Omental fat pad (tissue), 4 donors: Measurements from ENCODE around the gene PARD6G. TPM values are rescaled to one million over a fixed set of nuclear protein-coding genes. Genes with fewer than 3 reads are reported as not detected.
"Not testable (repeated sequence)": the region's sequence is repeated elsewhere in the genome, so short reads cannot be mapped to it uniquely, and the experiment has no call there.

Experiments used
- ATAC-seq: fragments of 150-250 bp; one replicate; pipeline ENCODE4 v1.9.1; 2016; ENCODE audit warnings: mild to moderate bottlenecking, moderate library complexity; ENCODE audit not compliant: low FRiP score
- DNase-seq: peaks from one replicate; pipeline ENCODE4 v3.0.0-alpha.2; 2019; ENCODE audit warnings: low spot score
- total RNA-seq, 4 donors: library from RNA; depleted of rRNA; stranded (reverse); fragments of >200 nt; gene quantifications; one replicate each; pipeline ENCODE4 v1.1.0, GENCODE V29; 2016
- TF ChIP-seq, protein P1 (sequence below), 3 donors: fragments of 450-650 bp; IDR thresholded peaks; one replicate each; pipeline ENCODE4 v1.5.1; 2016 to 2017; ENCODE audit warnings: antibody characterized with exemption in 3 of 3, mild to moderate bottlenecking in 3 of 3, moderate library complexity in 2 of 3

The PARD6G gene
- total RNA-seq, 4 donors from 2014 or later, result 2.1 to 8.5 (median 3.4) TPM

DNA sequence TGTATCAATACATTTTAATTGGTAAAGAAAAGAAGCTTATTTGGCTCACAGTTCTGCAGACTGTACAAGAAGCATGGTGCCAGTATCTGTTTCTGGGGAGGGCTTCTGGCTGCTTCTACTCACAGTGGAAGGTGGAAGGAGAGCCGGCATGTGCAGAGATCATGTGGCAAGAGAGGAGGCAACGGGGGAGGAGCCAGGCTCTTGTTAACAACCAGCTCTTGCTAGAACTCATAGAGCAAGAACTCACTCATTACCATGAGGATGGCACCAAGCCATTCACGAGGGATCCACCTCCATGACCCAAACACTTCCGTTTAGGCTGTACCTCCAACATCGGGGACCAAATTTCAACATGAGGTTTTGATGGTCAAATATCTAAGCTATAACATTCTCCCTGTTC is 7.5 kb downstream of the PARD6G start:
- TF ChIP-seq, protein P1, sequence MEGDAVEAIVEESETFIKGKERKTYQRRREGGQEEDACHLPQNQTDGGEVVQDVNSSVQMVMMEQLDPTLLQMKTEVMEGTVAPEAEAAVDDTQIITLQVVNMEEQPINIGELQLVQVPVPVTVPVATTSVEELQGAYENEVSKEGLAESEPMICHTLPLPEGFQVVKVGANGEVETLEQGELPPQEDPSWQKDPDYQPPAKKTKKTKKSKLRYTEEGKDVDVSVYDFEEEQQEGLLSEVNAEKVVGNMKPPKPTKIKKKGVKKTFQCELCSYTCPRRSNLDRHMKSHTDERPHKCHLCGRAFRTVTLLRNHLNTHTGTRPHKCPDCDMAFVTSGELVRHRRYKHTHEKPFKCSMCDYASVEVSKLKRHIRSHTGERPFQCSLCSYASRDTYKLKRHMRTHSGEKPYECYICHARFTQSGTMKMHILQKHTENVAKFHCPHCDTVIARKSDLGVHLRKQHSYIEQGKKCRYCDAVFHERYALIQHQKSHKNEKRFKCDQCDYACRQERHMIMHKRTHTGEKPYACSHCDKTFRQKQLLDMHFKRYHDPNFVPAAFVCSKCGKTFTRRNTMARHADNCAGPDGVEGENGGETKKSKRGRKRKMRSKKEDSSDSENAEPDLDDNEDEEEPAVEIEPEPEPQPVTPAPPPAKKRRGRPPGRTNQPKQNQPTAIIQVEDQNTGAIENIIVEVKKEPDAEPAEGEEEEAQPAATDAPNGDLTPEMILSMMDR (IDR thresholded peaks at IDR 0.05), result no peak
- DNase-seq (no peak), ATAC-seq (no peak)

DNA sequence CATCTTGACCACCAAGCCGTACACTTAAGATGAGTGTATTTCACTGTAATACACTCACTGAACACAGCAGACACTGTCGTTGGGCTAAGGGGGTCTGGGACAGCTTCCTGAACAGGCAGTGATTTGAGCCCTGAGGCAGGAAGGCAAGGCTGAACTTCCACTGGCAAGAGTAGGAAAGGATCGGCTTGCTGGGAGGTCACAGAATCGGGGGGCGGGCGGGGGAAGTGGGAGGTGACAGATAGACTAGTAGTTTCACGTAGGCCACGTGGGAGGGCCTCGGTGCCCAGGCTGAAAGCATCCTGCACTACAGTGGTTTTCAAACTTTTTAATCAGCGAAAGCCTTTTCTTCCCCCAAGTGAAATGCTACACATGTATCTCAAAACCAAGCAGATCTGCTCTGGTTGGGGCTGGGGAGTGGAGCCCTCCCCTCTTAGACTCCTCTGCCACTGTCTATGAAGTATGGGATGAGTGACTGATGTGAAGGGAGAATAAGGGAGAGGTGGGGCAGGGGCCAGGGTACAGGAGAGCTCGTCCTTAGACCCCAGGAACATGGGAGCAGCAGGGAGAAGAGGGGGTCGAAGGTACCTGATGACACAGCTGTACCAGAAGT is 8.6 kb downstream of the PARD6G start:
- ATAC-seq, result no peak

DNA sequence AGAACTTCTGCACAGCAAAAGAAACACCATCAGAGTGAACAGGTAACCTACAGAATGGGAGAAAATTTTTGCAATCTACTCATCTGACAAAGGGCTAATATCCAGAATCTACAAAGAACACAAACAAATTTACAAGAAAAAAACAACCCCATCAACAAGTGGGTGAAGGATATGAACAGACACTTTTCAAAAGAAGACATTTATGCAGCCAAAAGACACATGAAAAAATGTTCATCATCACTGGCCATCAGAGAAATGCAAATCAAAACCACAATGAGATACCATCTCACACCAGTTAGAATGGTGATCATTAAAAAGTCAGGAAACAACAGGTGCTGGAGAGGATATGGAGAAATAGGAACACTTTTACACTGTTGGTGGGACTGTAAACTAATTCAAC is 9.8 kb downstream of the PARD6G start:
- ATAC-seq, DNase-seq: not testable (repeated sequence)

More for the DNA sequence above, 8.6 kb downstream of the PARD6G start:
- TF ChIP-seq, protein P1 (IDR thresholded peaks at IDR 0.05), result no peak
- DNase-seq, result no peak

DNA sequence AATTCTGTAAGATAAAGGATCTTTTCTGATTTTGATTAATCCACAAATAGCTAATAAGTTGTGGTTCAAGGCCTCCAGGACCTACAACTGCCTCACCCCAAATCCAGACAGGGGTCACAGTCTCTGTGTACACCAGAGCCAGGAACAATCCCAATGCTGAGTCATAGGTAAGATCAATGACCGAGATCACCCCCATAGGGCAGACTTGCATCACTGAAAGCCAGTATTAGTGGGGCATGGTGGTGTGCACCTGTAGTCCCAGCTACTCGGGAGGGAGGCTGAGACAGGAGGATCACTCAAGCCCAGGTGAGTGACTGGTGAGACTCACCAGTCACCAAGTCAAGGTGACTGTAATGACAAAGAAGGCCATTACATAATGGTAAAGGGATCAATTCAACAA is 12.9 kb downstream of the PARD6G start:
- no peak for ATAC-seq
- DNase-seq, result no peak
- TF ChIP-seq, protein P1 (IDR thresholded peaks at IDR 0.05), result no peak

DNA sequence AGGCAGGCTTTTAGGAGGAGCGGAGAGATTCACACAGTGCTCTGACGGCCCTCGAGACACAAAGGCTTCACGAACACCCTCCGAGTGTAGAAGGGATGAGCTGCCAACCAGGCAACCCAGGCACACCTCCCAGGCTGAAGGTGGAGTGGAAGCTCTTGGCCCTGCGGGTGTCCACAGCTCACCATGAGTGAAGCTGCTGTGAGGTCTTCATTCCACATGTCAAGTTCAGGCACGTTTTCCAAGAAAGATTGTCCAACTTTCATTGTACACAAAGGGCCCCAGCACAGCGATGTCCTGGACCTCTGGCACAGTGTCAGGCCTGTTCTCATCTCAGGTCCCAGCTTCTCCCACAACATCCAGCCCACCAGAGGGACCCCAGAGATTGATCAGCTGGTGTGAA is 13.4 kb downstream of the PARD6G start:
- DNase-seq (no peak), ATAC-seq (no peak)
- TF ChIP-seq, protein P1 (IDR thresholded peaks at IDR 0.05), result no peak

DNA sequence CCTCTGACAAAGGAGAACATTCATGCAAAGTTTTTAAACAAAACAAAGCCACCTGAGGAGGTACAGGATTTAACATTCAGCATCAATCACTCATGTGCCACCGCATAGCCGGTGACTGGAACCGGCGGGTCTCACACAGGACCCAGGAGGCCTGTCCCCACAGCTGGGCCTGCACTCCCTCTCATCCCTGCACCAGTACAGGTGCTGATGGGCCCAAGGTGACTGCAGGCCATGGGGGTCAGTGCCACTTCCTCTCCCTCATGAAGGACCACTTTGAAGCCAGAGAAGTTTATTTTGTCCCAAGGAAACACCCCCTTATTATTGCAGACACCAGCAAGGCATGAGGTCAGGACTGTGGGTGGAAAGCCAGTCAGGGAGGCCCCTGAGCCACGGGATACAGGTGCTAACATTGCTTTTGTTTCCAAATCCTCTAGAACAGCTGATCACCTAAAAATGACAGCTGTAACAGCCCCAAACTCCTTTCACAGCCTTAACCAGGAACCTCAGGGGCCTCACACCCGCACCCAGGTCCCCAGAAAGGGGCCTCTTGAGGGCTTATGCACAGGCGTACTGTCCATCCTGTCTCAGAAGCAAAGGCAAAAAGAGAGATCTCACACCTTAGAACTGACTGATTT is 14.0 kb downstream of the PARD6G start:
- TF ChIP-seq, protein P1 (IDR thresholded peaks at IDR 0.05), result no peak
- DNase-seq (no peak), ATAC-seq (no peak)

DNA sequence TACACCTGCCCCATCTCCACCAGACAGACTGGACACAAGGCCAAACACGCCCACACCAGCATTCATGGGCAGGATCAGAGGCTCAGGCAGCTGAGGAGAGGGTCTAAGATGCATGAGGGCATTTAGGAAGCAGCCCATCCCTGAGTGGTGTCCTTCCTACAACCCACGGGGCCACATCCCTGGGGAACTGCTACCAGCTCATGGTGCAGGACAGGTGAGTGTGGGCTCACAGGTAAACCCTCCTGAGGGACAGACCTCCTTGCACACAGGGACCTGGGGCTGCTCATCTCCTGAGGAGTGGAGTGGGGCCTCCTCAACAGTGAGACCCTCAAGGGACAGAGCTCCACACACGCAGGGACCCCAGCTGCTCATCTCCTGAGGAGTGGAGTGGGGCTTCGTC is 14.6 kb downstream of the PARD6G start:
- DNase-seq, result no peak
- TF ChIP-seq, protein P1 (IDR thresholded peaks at IDR 0.05), result no peak
- ATAC-seq, result no peak
